Measurements from ENCODE around the gene TBC1D16. TPM values are rescaled to one million over a fixed set of nuclear protein-coding genes. Genes with fewer than 3 reads are reported as not detected.

TBC1D16 gene
- total RNA-seq, 1 experiment from 2014 or later, result 85.8 TPM

GRCh38 chr17:79991140-79991923, 44.3 kb downstream of the TBC1D16 start:
- Histone ChIP-seq H2AFZ (ENCODE audit: low read length) (no peak overlapping the region), H2BK5ac (ENCODE audit: insufficient read length, low read length) (no peak overlapping the region), H3T11ph (ENCODE audit: low read length) (no peak overlapping the region), H4K91ac (ENCODE audit: insufficient read length, low read depth, low read length) (no peak overlapping the region), H3K14ac (ENCODE audit: insufficient read depth, low read length) (peak overlapping the region; percentile 85), H3K27me3 (ENCODE audit: insufficient read depth, low read length) (no peaks in the 10 kb centered on the region), H3K79me2 (ENCODE audit: insufficient read depth, low read length) (peaks cover 2% of the 10 kb centered on the region; the same call in 1 of the 2 replicates), H3K4ac (ENCODE audit: low read depth, low read length) (no peak overlapping the region), H2AK5ac (ENCODE audit: insufficient read length, low read length) (no peak overlapping the region), H3K23ac (ENCODE audit: insufficient read length, low read depth, low read length) (no peak overlapping the region), H3K4me2 (ENCODE audit: insufficient read depth, insufficient read length, low read length) (peak overlapping the region; percentile 27), H2BK20ac (ENCODE audit: low read depth, low read length, poor library complexity, severe bottlenecking) (no peak overlapping the region), H2BK120ac (ENCODE audit: low read depth, low read length, poor library complexity, severe bottlenecking) (no peak overlapping the region), H3K23me2 (ENCODE audit: insufficient read length, low read depth, low read length, poor library complexity, severe bottlenecking) (no peaks in the 10 kb centered on the region), H3K9ac (ENCODE audit: extremely low read depth, insufficient read length, low read length) (no peak overlapping the region), H4K20me1 (ENCODE audit: control insufficient read depth, insufficient read depth, insufficient read length) (no peaks in the 10 kb centered on the region), H3K56ac (ENCODE audit: insufficient read length, low read depth, low read length) (no peak overlapping the region), H3K9me3 (ENCODE audit: control insufficient read depth, low read depth, low read length) (no peaks in the 10 kb centered on the region), H3K79me1 (ENCODE audit: insufficient read depth, low read depth, low read length, poor library complexity, severe bottlenecking) (peaks cover 9% of the 10 kb centered on the region), H4K8ac (replicated peaks; ENCODE audit: insufficient read length, low read depth, low read length) (no peak overlapping the region), H4K5ac (ENCODE audit: insufficient read length, low read depth, low read length) (no peak overlapping the region), H2BK15ac (ENCODE audit: low read depth, low read length) (no peak overlapping the region), H2BK12ac (ENCODE audit: insufficient read length, low read depth, low read length) (no peak overlapping the region), H3K18ac (ENCODE audit: insufficient read length, low read depth, low read length) (peak overlapping the region; percentile 30), H3K27ac (ENCODE audit: insufficient read length, low read depth, low read length) (no peak overlapping the region), H3K4me1 (ENCODE audit: insufficient read depth, low read length) (peaks cover 3% of the 10 kb centered on the region; the same call in 1 of the 2 replicates)
- Mint-ChIP-seq H3K4me3 (peak overlapping the region; percentile 45 to 49; a peak in 3 of 5 replicates), H3K27me3 (ENCODE audit: low read depth) (peaks cover 1% of the 10 kb centered on the region; the same call in 1 of the 2 replicates), H3K27ac (peak overlapping the region in 2 of 3 experiments; percentile 21 to 91; a peak in 1 of 7 replicates), H3K9me3 (no peaks in the 10 kb centered on the region; a peak in 1 of 5 replicates), H3K36me3 (ENCODE audit: insufficient read depth in 1 of 3, low read depth in 3 of 3) (0 out of 7 replicates have a peak, but pooled peaks cover 0 to 7% (median 0%) of the 10 kb centered on the region in 3 experiments), H3K4me1 (peaks cover 47 to 60% of the 10 kb centered on the region in 2 experiments)
- WGBS (ENCODE audit: extremely low coverage, insufficient read length, low lambda C conversion rate), result no CpG with 5 or more reads among the region's 30 CpGs
- peak; percentile 78 for TF ChIP-seq CTCF (conservative IDR thresholded peaks at IDR 0.05)
- DNase-seq, result peak; percentile 94
